Nephron progenitor cell (in vitro differentiated cells): ENCODE measurements around the gene SEMA7A.

Source experiments
- DNase-seq: peaks from one replicate; pipeline ENCODE4 v3.0.0; 2021
- H3K27ac Mint-ChIP-seq: 2 replicates; pipeline ENCODE4 v1.8.0; 2021; ENCODE audit warnings: mild to moderate bottlenecking, moderate library complexity, mixed read lengths
- H3K27me3 Mint-ChIP-seq: 2 replicates; pipeline ENCODE4 v1.8.0; 2021; ENCODE audit warnings: mild to moderate bottlenecking, low read depth, mixed read lengths; ENCODE audit not compliant: poor library complexity
- H3K36me3 Mint-ChIP-seq: 2 replicates; pipeline ENCODE4 v1.8.0; 2021; ENCODE audit warnings: low read depth, mixed read lengths
- H3K4me1 Mint-ChIP-seq: 2 replicates; pipeline ENCODE4 v1.8.0; 2021; ENCODE audit warnings: mixed read lengths
- H3K4me3 Mint-ChIP-seq: 2 replicates; pipeline ENCODE4 v1.8.0; 2021; ENCODE audit warnings: mild to moderate bottlenecking, moderate library complexity, mixed read lengths
- H3K9me3 Mint-ChIP-seq: 2 replicates; pipeline ENCODE4 v1.8.0; 2021; ENCODE audit warnings: mild to moderate bottlenecking, moderate library complexity, mixed read lengths
- CTCF ChIP-seq: fragments of 200-600 bp; sonication (generic); IDR thresholded peaks from 2 replicates; pipeline ENCODE4 v1.5.0; 2021; ENCODE audit warnings: antibody characterized with exemption

SEMA7A gene

GRCh38 chr15:74385733-74386132 is 48.0 kb downstream of the SEMA7A start:
- Mint-ChIP-seq H3K4me3 (no peak overlapping the region), H3K27me3 (peaks cover 3% of the 10 kb centered on the region), H3K9me3 (no peaks in the 10 kb centered on the region), H3K4me1 (peaks cover 48% of the 10 kb centered on the region), H3K36me3 (no peaks in the 10 kb centered on the region), H3K27ac (no peak overlapping the region)
- TF ChIP-seq CTCF, result no peak
- no peak for DNase-seq

GRCh38 chr15:74384881-74385643 is 48.7 kb downstream of the SEMA7A start:
- no peak for TF ChIP-seq CTCF

GRCh38 chr15:74384566-74384880 is 49.2 kb downstream of the SEMA7A start:
- Mint-ChIP-seq H3K27me3 (peaks cover 3% of the 10 kb centered on the region), H3K9me3 (no peaks in the 10 kb centered on the region), H3K36me3 (no peaks in the 10 kb centered on the region), H3K4me1 (peaks cover 39% of the 10 kb centered on the region), H3K27ac (peak overlapping the region; percentile 2), H3K4me3 (no peak overlapping the region)
- no peak for TF ChIP-seq CTCF
- DNase-seq, result no peak

More at GRCh38 chr15:74384881-74385643, 48.7 kb downstream of the SEMA7A start:
- DNase-seq, result no peak
- Mint-ChIP-seq H3K36me3 (no peaks in the 10 kb centered on the region), H3K4me1 (peaks cover 41% of the 10 kb centered on the region), H3K27ac (no peak overlapping the region), H3K9me3 (no peaks in the 10 kb centered on the region), H3K4me3 (no peak overlapping the region), H3K27me3 (peaks cover 3% of the 10 kb centered on the region)

- Mint-ChIP-seq H3K27me3 (peaks cover 3% of the 10 kb centered on the region), H3K9me3 (no peaks in the 10 kb centered on the region), H3K4me3 (no peak overlapping the region), H3K36me3 (no peaks in the 10 kb centered on the region), H3K4me1 (peaks cover 36% of the 10 kb centered on the region), H3K27ac (peak overlapping the region; percentile 2)
- no peak for TF ChIP-seq CTCF
- DNase-seq, result no peak
Observed at GRCh38 chr15:74383695-74384565, 49.8 kb downstream of the SEMA7A start.

- no peak for DNase-seq
- Mint-ChIP-seq H3K4me1 (peaks cover 38% of the 10 kb centered on the region), H3K4me3 (no peak overlapping the region), H3K27me3 (peaks cover 3% of the 10 kb centered on the region), H3K27ac (no peak overlapping the region), H3K36me3 (no peaks in the 10 kb centered on the region), H3K9me3 (no peaks in the 10 kb centered on the region)
- TF ChIP-seq CTCF, result no peak
Observed at GRCh38 chr15:74383286-74383685, 50.5 kb downstream of the SEMA7A start.
